WTC11 (cell line): ENCODE data around the gene KLHL14.

ENCODE experiments used
- HMGA2 ChIP-seq: fragments of 250-450 bp; sonication (Bioruptor Pico); IDR thresholded peaks from 2 replicates; pipeline ENCODE4 v1.4.0; 2021; ENCODE audit warnings: mild to moderate bottlenecking, moderate library complexity
- RELA ChIP-seq: sonication (generic); formaldehyde crosslinking; IDR thresholded peaks from 2 replicates; pipeline ENCODE4 v1.8.1; 2022; ENCODE audit warnings: missing genetic modification reagents, mild to moderate bottlenecking, borderline replicate concordance
- SP1 ChIP-seq: sonication (generic); formaldehyde crosslinking; conservative IDR thresholded peaks from 2 replicates; pipeline ENCODE4 v1.8.1; 2022; ENCODE audit warnings: missing genetic modification reagents
- ZNF121 ChIP-seq: sonication (generic); formaldehyde crosslinking; IDR thresholded peaks from 2 replicates; pipeline ENCODE4 v1.8.0; 2023; ENCODE audit warnings: missing genetic modification reagents
- TF ChIP-seq, protein P1 (sequence below): fragments of 200-600 bp; IDR thresholded peaks from 2 replicates; pipeline ENCODE4 v1.8.0; 2022; ENCODE audit warnings: antibody characterized with exemption
- TF ChIP-seq, protein P2 (sequence below): sonication (generic); formaldehyde crosslinking; IDR thresholded peaks from 2 replicates; pipeline ENCODE4 v1.8.0; 2022; ENCODE audit warnings: mild to moderate bottlenecking, missing genetic modification reagents
- TF ChIP-seq, protein P3 (sequence below): fragments of 250-450 bp; sonication (Bioruptor Pico); conservative IDR thresholded peaks from 2 replicates; pipeline ENCODE4 v1.9.0; 2021; ENCODE audit warnings: mild to moderate bottlenecking
- TF ChIP-seq, protein P4 (sequence below): sonication (generic); formaldehyde crosslinking; conservative IDR thresholded peaks from 2 replicates; pipeline ENCODE4 v1.8.1; 2022; ENCODE audit warnings: mild to moderate bottlenecking, missing genetic modification reagents

DNA sequence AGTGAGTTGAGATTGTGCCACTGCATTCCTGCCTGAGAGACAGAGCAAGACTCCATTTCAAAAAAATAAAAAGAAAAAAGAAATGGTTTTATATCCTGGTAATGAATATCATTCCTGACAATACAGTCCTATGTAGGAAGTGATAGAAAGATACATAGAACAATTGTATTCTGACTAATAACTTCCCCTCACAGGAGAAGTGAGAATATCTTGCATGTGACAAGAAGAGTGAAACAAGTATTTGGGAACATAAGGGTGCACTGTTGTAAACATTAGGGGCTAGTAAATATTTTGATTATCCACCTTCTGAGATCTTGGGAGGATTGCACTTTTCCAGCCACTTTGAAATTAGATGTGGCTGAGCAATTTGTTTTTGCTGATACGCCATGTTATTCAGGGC, 40.7 kb downstream of the KLHL14 start:
- TF ChIP-seq, protein P1, sequence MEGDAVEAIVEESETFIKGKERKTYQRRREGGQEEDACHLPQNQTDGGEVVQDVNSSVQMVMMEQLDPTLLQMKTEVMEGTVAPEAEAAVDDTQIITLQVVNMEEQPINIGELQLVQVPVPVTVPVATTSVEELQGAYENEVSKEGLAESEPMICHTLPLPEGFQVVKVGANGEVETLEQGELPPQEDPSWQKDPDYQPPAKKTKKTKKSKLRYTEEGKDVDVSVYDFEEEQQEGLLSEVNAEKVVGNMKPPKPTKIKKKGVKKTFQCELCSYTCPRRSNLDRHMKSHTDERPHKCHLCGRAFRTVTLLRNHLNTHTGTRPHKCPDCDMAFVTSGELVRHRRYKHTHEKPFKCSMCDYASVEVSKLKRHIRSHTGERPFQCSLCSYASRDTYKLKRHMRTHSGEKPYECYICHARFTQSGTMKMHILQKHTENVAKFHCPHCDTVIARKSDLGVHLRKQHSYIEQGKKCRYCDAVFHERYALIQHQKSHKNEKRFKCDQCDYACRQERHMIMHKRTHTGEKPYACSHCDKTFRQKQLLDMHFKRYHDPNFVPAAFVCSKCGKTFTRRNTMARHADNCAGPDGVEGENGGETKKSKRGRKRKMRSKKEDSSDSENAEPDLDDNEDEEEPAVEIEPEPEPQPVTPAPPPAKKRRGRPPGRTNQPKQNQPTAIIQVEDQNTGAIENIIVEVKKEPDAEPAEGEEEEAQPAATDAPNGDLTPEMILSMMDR = no peak
- TF ChIP-seq RELA (CRISPR knock-in tag) (no peak), ZNF121 (CRISPR knock-in tag) (no peak), SP1 (CRISPR knock-in tag) (no peak), HMGA2 (CRISPR knock-in tag) (no peak)
- TF ChIP-seq, protein P2, sequence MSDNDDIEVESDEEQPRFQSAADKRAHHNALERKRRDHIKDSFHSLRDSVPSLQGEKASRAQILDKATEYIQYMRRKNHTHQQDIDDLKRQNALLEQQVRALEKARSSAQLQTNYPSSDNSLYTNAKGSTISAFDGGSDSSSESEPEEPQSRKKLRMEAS (CRISPR knock-in tag) = no peak
- TF ChIP-seq, protein P3, sequence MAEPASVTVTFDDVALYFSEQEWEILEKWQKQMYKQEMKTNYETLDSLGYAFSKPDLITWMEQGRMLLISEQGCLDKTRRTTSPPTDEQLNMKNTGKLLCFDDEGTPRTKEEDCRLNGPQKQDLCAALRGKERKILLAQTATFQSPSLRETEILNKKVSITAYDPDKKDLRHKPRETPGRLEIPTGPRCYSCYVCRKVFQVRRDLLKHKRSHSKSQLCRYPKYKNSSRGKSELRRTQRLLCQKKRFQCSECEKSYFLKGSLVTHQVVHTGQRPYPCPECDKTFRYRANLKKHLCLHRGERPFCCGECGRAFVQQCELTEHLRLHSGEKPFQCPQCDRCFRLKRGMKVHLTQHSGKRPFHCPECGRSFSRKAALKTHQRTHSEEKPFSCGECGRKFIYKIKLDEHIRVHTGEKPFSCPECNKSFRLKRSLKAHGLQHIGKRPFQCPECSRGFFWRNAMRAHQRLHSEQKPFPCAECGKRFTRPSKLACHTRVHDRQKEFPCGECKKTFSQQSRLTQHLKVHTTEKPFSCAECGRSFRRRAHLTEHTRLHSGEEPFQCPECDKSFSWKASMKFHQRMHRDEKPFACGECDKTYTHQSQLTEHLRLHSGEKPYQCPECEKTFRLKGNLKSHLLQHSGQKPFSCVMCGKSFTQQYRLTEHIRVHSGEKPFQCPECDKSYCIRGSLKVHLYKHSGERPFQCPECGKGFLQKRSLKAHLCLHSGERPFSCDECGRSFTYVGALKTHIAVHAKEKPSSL (CRISPR knock-in tag) = no peak
- TF ChIP-seq, protein P4, sequence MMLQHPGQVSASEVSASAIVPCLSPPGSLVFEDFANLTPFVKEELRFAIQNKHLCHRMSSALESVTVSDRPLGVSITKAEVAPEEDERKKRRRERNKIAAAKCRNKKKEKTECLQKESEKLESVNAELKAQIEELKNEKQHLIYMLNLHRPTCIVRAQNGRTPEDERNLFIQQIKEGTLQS (CRISPR knock-in tag) = no peak
